HepG2 (cell line): ENCODE data around the gene SHFL.

Source experiments
- ATF7-NPFF ChIP-seq: sonication (generic); formaldehyde crosslinking; IDR thresholded peaks from 2 replicates; pipeline ENCODE4 v1.8.1; 2023; ENCODE audit warnings: mild to moderate bottlenecking, low read depth, missing genetic modification reagents, moderate library complexity
- FOXJ3 ChIP-seq: sonication (generic); formaldehyde crosslinking; IDR thresholded peaks from 2 replicates; pipeline ENCODE4 v1.4.0; 2020; ENCODE audit warnings: missing genetic modification reagents, mild to moderate bottlenecking, borderline replicate concordance
- FOXO1 ChIP-seq: sonication (generic); formaldehyde crosslinking; IDR thresholded peaks from 2 replicates; pipeline ENCODE4 v1.4.0; 2020; ENCODE audit warnings: missing genetic modification reagents
- ZNF737 ChIP-seq: sonication (generic); formaldehyde crosslinking; IDR thresholded peaks from 2 replicates; pipeline ENCODE4 v1.5.0; 2020; ENCODE audit warnings: missing genetic modification reagents, mild to moderate bottlenecking, borderline replicate concordance
- TF ChIP-seq, protein P1 (sequence below): sonication (generic); formaldehyde crosslinking; IDR thresholded peaks from 2 replicates; pipeline ENCODE4 v1.5.0; 2020; ENCODE audit warnings: mild to moderate bottlenecking, missing genetic modification reagents, moderate library complexity
- TF ChIP-seq, protein P2 (sequence below): sonication (generic); formaldehyde crosslinking; IDR thresholded peaks from 2 replicates; pipeline ENCODE4 v1.4.0; 2020; ENCODE audit warnings: mild to moderate bottlenecking, missing genetic modification reagents

DNA sequence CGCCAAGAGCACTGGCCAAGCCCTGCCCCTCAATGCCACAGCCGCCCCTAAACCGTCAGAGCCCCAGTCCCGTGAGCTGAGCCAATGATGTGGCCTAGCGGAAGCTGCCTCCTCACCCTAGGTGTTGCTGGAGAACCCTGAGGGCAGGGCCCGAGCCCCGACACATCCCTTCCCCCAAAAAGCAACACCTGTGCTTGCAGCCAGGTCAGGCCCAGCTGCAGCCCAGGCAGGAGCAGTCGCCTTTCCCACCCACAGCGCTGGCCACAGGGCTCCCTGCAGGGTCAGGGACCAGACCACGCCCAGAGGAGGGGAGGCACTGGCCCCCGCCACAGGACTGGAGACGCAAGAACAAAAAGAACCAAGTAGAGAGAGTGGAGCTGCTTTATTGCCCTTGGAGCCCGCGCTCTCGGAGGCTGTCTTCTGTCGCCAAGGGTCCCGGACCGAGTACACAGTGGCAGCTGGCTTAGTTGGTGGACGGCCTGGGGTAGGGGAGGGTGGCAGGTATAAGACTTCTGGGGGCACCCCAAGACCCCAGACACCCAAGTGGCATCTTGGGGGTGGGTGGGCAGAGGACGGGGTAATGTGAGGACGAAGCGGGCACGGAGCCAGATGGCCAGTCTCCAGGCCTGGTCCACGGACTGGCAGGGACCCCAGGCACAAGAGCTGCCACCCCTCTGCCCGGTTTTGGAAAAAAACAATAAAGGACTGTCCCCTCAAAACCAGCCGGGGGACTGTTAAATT is 28.7 kb downstream of the SHFL start:
- TF ChIP-seq, protein P1, sequence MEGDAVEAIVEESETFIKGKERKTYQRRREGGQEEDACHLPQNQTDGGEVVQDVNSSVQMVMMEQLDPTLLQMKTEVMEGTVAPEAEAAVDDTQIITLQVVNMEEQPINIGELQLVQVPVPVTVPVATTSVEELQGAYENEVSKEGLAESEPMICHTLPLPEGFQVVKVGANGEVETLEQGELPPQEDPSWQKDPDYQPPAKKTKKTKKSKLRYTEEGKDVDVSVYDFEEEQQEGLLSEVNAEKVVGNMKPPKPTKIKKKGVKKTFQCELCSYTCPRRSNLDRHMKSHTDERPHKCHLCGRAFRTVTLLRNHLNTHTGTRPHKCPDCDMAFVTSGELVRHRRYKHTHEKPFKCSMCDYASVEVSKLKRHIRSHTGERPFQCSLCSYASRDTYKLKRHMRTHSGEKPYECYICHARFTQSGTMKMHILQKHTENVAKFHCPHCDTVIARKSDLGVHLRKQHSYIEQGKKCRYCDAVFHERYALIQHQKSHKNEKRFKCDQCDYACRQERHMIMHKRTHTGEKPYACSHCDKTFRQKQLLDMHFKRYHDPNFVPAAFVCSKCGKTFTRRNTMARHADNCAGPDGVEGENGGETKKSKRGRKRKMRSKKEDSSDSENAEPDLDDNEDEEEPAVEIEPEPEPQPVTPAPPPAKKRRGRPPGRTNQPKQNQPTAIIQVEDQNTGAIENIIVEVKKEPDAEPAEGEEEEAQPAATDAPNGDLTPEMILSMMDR (CRISPR knock-in tag) = no peak
- no peak for TF ChIP-seq FOXJ3 (CRISPR knock-in tag)
- TF ChIP-seq, protein P2, sequence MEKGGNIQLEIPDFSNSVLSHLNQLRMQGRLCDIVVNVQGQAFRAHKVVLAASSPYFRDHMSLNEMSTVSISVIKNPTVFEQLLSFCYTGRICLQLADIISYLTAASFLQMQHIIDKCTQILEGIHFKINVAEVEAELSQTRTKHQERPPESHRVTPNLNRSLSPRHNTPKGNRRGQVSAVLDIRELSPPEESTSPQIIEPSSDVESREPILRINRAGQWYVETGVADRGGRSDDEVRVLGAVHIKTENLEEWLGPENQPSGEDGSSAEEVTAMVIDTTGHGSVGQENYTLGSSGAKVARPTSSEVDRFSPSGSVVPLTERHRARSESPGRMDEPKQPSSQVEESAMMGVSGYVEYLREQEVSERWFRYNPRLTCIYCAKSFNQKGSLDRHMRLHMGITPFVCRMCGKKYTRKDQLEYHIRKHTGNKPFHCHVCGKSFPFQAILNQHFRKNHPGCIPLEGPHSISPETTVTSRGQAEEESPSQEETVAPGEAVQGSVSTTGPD (CRISPR knock-in tag) = no peak
- no peak for TF ChIP-seq ZNF737 (CRISPR knock-in tag)
- no peak for TF ChIP-seq ATF7-NPFF (CRISPR knock-in tag)
- no peak for TF ChIP-seq FOXO1 (CRISPR knock-in tag)
